SK-N-SH treated with all-trans-retinoic acid at 6 μM for 48 hours (cell line): ENCODE results near the gene PLAAT4.
A peak's percentile ranks its signal among the peaks of the same experiment; 100 is the strongest.

Source experiments
- ATAC-seq: fragments of 200-7000 bp; cut with Tn5 transposase; 3 replicates; pipeline ENCODE4 v1.9.1; 2020; ENCODE audit warnings: mild to moderate bottlenecking, moderate library complexity
- ARNTL ChIP-seq: fragments of 450-650 bp; formaldehyde crosslinking; IDR thresholded peaks from 2 replicates; pipeline ENCODE4 v1.5.0; 2020; ENCODE audit warnings: low read depth, mild to moderate bottlenecking, moderate library complexity, borderline replicate concordance
- BACH2 ChIP-seq: fragments of 250-450 bp; sonication (Bioruptor Pico); IDR thresholded peaks from 2 replicates; pipeline ENCODE4 v1.9.0; 2021; ENCODE audit warnings: mild to moderate bottlenecking, borderline replicate concordance
- CREB5 ChIP-seq: fragments of 250-450 bp; sonication (Bioruptor Pico); IDR thresholded peaks from 2 replicates; pipeline ENCODE4 v1.5.1; 2020; ENCODE audit warnings: low read depth, mild to moderate bottlenecking, moderate library complexity
- CSDC2 ChIP-seq: fragments of 250-450 bp; sonication (Bioruptor Pico); IDR thresholded peaks from 2 replicates; pipeline ENCODE4 v1.5.0; 2020; ENCODE audit warnings: mild to moderate bottlenecking, moderate library complexity
- CSRNP3 ChIP-seq: fragments of 250-450 bp; sonication (Bioruptor Pico); IDR thresholded peaks from 2 replicates; pipeline ENCODE4 v1.5.1; 2021; ENCODE audit warnings: mild to moderate bottlenecking, moderate library complexity
- ESRRG ChIP-seq: fragments of 250-450 bp; sonication (Bioruptor Pico); IDR thresholded peaks from 2 replicates; pipeline ENCODE4 v1.6.1; 2021; ENCODE audit warnings: mild to moderate bottlenecking
- GLIS3 ChIP-seq: fragments of 250-450 bp; sonication (Bioruptor Pico); IDR thresholded peaks from 2 replicates; pipeline ENCODE4 v1.5.0; 2020; ENCODE audit warnings: mild to moderate bottlenecking, moderate library complexity
- ISL1 ChIP-seq: fragments of 250-450 bp; sonication (Bioruptor Pico); IDR thresholded peaks from 2 replicates; pipeline ENCODE4 v2.1.2; 2022; ENCODE audit warnings: mild to moderate bottlenecking, moderate library complexity
- OSR1 ChIP-seq: fragments of 250-450 bp; sonication (Bioruptor Pico); IDR thresholded peaks from 2 replicates; pipeline ENCODE4 v1.8.0; 2022; ENCODE audit warnings: moderate library complexity, mild to moderate bottlenecking, inconsistent platforms
- PATZ1 ChIP-seq: fragments of 250-450 bp; sonication (Bioruptor Pico); IDR thresholded peaks from 2 replicates; pipeline ENCODE4 v1.8.0; 2020; ENCODE audit warnings: mild to moderate bottlenecking, moderate library complexity, borderline replicate concordance
- POU6F1 ChIP-seq: fragments of 250-450 bp; sonication (Bioruptor Pico); IDR thresholded peaks from 2 replicates; pipeline ENCODE4 v1.8.0; 2021; ENCODE audit warnings: low read depth, mild to moderate bottlenecking, moderate library complexity, borderline replicate concordance
- PPARA ChIP-seq: fragments of 250-450 bp; sonication (Bioruptor Pico); IDR thresholded peaks from 2 replicates; pipeline ENCODE4 v1.5.0; 2020; ENCODE audit warnings: mild to moderate bottlenecking, borderline replicate concordance
- RARB ChIP-seq: fragments of 250-450 bp; sonication (Bioruptor Pico); IDR thresholded peaks from 2 replicates; pipeline ENCODE4 v1.8.0; 2021; ENCODE audit warnings: mild to moderate bottlenecking, moderate library complexity
- TCF4 ChIP-seq: fragments of 250-450 bp; sonication (Bioruptor Pico); IDR thresholded peaks from 2 replicates; pipeline ENCODE4 v1.8.0; 2021; ENCODE audit warnings: mild to moderate bottlenecking, moderate library complexity, borderline replicate concordance
- TSHZ2 ChIP-seq: fragments of 250-450 bp; sonication (Bioruptor Pico); IDR thresholded peaks from 2 replicates; pipeline ENCODE4 v1.5.0; 2020; ENCODE audit warnings: mild to moderate bottlenecking, moderate library complexity
- ZFP3 ChIP-seq: fragments of 250-450 bp; sonication (Bioruptor Pico); IDR thresholded peaks from 2 replicates; pipeline ENCODE4 v1.5.0; 2020; ENCODE audit warnings: mild to moderate bottlenecking, moderate library complexity
- ZFP30 ChIP-seq: fragments of 450-650 bp; formaldehyde crosslinking; IDR thresholded peaks from 2 replicates; pipeline ENCODE4 v1.5.0; 2022; ENCODE audit warnings: mild to moderate bottlenecking, moderate library complexity
- ZNF565 ChIP-seq: fragments of 450-650 bp; formaldehyde crosslinking; conservative IDR thresholded peaks from 2 replicates; pipeline ENCODE4 v1.5.0; 2020; ENCODE audit warnings: low read depth, mild to moderate bottlenecking, moderate library complexity
- ZNF70 ChIP-seq: fragments of 450-650 bp; formaldehyde crosslinking; IDR thresholded peaks from 2 replicates; pipeline ENCODE4 v1.5.0; 2020; ENCODE audit warnings: mild to moderate bottlenecking, moderate library complexity
- ZNF8 ChIP-seq: fragments of 450-650 bp; formaldehyde crosslinking; IDR thresholded peaks from 2 replicates; pipeline ENCODE4 v1.5.0; 2020; ENCODE audit warnings: mild to moderate bottlenecking, moderate library complexity

PLAAT4 gene

GRCh38 chr11:63592975-63593395 lies 56.4 kb downstream of the PLAAT4 start (continued):
- TF ChIP-seq TSHZ2 (CRISPR knock-in tag) (no peak), POU6F1 (CRISPR knock-in tag) (no peak), CSRNP3 (CRISPR knock-in tag) (no peak), RARB (CRISPR knock-in tag) (no peak), TCF4 (CRISPR knock-in tag) (no peak)

GRCh38 chr11:63595296-63595695 lies 58.7 kb downstream of the PLAAT4 start:
- ATAC-seq: peak; percentile 60
- TF ChIP-seq ZFP3: no peak
- TF ChIP-seq ARNTL: no peak
- no peak for TF ChIP-seq CSRNP3 (CRISPR knock-in tag)
- no peak for TF ChIP-seq TCF4 (CRISPR knock-in tag)
- TF ChIP-seq POU6F1 (CRISPR knock-in tag): no peak
- TF ChIP-seq ZNF70 (CRISPR knock-in tag): no peak
- TF ChIP-seq BACH2: no peak
- TF ChIP-seq CSDC2 (CRISPR knock-in tag): no peak
- no peak for TF ChIP-seq ZFP30 (CRISPR knock-in tag)
- TF ChIP-seq ZNF565 (CRISPR knock-in tag): no peak
- no peak for TF ChIP-seq ZNF8 (CRISPR knock-in tag)
- TF ChIP-seq CREB5 (CRISPR knock-in tag): no peak
- TF ChIP-seq OSR1 (CRISPR knock-in tag): no peak
- TF ChIP-seq GLIS3 (CRISPR knock-in tag): no peak
- TF ChIP-seq ISL1 (CRISPR knock-in tag): no peak
- TF ChIP-seq PATZ1 (CRISPR knock-in tag): no peak
- no peak for TF ChIP-seq PPARA (CRISPR knock-in tag)
- TF ChIP-seq ESRRG: no peak
